ENCODE data around the gene ARHGAP26. TPM values are rescaled to one million over a fixed set of nuclear protein-coding genes. Genes with fewer than 3 reads are reported as not detected.

The ARHGAP26 gene
- total RNA-seq, 1 experiment from 2014 or later: 11.8 TPM

GRCh38 chr5:142771666-142772065 lies 1.5 kb downstream of the ARHGAP26 start:
- in situ Hi-C loops (cut with HindIII; ENCODE audit: low pct_unique_long_range_greater_than_20kb, low sequenced_read_pairs): no loop called here
- DNase-seq (ENCODE audit: low read depth, low spot score): no peak

DNA sequence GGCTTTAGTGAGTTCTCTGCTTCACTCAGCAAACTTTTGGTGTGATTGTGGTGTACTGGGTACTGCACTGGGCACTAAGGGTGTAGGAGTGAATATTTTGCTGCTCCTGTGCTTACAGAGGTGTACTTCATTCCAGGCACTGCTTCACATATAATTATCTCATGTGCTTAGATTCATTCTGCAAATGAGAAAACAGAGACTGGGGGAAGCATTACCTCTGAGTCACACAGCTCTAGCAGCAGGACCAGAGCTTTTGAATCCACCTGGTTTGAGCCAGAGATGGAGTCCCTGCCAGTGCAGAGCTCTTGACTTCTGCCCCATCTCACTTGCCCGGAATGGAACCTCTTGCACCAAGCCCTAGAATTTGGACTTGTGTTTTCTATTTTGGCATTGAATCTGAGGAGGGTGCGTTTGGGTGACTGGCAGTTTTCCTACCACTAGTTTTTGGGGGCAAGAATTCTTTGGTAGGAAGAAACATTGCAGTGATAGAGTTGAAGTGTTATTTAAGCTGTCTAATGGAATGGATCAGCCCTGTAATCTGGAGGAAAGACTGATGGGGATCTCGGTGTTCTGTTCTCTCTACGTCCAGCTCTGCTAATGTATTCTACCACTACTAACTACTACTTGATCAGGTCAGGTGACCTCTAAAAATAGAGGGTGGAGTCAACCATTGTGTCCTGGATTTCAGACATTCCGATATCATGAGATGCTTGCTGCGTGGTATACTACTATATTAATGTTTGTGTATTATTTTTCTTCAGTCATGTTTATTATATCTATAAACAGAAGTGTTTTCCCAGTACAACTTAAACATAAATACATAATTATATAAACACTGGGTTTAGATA lies 2.5 kb downstream of the ARHGAP26 start:
- in situ Hi-C loops (cut with HindIII; ENCODE audit: low pct_unique_long_range_greater_than_20kb, low sequenced_read_pairs): no loop called here
- DNase-seq (ENCODE audit: low read depth, low spot score): no peak

GRCh38 chr5:142777099-142777498 lies 6.9 kb downstream of the ARHGAP26 start:
- in situ Hi-C loops (cut with HindIII; ENCODE audit: low pct_unique_long_range_greater_than_20kb, low sequenced_read_pairs): no loop called here

DNA sequence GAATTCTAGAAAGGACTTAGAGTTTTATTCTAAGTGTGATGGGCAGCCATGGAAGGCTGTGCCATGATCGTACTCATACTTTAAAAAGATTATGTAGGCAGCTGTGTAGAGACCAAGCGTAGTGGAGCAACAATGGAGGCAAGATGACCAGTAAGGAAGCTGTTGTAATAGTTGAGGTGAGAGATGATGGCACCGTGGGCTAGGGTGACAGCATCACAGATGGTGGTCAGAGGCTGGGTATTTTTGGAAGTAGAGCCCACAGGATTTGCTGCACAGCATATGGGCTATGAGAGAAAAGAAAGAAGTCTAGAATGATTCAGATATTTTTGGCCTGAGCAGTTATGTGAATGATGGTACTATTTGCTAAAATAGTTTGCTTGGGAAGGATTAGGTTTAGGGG lies 7.7 kb downstream of the ARHGAP26 start:
- in situ Hi-C loops (cut with HindIII; ENCODE audit: low pct_unique_long_range_greater_than_20kb, low sequenced_read_pairs): no loop called here

More at GRCh38 chr5:142777099-142777498, 6.9 kb downstream of the ARHGAP26 start:
- no peak for DNase-seq (ENCODE audit: low read depth, low spot score)

GRCh38 chr5:142779163-142779840 lies 9.1 kb downstream of the ARHGAP26 start:
- DNase-seq (ENCODE audit: low read depth, low spot score): no peak
- in situ Hi-C loops (cut with HindIII; ENCODE audit: low pct_unique_long_range_greater_than_20kb, low sequenced_read_pairs): no loop called here

More for the DNA sequence above, 7.7 kb downstream of the ARHGAP26 start:
- DNase-seq (ENCODE audit: low read depth, low spot score): no peak

DNA sequence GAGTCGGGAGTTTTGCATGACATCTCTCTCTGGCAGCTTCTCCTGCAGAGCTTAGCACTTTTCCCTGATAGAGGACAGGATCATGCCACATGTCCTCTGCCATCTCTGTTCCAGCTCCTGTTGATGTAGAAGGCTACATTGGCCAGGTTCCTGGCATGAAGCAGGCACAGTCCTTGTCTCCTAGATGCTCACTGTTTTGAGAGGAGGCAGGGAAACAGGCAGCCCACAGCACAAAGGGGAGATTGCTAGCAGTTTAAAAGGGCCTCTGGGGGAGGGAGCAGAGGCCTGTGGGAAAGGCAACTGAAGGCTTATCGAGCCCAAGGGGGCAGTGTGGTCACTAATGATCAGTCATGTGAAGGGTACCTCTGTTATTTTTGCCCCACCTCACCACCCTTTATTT lies 10.7 kb downstream of the ARHGAP26 start:
- DNase-seq (ENCODE audit: low read depth, low spot score): peak; percentile 14
- in situ Hi-C loops (cut with HindIII; ENCODE audit: low pct_unique_long_range_greater_than_20kb, low sequenced_read_pairs): no loop called here

- DNase-seq (ENCODE audit: low read depth, low spot score): no peak
- in situ Hi-C loops (cut with HindIII; ENCODE audit: low pct_unique_long_range_greater_than_20kb, low sequenced_read_pairs): no loop called here
These were observed 12.9 kb downstream of the ARHGAP26 start for GRCh38 chr5:142782976-142783530.

DNA sequence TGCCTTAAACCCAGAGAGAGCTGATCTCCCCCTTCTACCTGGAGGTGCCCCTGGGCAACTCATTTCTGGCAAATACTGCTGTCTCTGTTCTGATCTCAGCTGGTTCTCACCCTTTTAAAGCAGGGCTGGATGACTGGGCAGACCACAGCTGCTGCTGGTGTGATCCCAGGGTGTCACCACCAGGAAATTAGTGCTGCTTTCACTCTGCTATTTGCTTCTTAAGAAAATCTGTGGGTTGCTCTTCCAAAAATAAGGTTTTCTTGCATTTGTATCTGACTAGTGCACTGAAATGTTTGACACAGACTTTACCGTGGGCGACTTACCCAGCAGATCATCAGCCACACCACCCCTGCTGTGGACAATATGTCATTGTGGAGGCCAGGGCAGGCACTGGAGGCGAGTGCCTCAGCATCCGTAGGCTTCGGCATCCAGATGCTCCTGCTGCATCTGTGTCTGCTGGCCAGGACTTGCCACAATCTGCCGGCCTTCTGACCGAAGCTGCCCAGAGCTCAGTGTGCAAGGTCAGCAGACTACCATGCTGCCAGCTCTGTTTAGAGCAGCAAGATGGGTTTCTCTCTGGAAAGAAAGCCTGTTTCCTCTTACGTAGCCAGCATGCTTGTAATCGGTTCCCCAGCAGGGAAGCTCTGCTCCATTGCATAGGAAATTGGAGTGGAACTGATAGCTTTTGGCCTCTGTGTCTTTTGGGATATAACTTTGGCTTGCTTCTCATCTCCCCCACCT lies 13.6 kb downstream of the ARHGAP26 start:
- in situ Hi-C loops (cut with HindIII; ENCODE audit: low pct_unique_long_range_greater_than_20kb, low sequenced_read_pairs): no loop called here
- no peak for DNase-seq (ENCODE audit: low read depth, low spot score)

GRCh38 chr5:142784401-142784955 lies 14.3 kb downstream of the ARHGAP26 start:
- in situ Hi-C loops (cut with HindIII; ENCODE audit: low pct_unique_long_range_greater_than_20kb, low sequenced_read_pairs): no loop called here
- no peak for DNase-seq (ENCODE audit: low read depth, low spot score)

DNA sequence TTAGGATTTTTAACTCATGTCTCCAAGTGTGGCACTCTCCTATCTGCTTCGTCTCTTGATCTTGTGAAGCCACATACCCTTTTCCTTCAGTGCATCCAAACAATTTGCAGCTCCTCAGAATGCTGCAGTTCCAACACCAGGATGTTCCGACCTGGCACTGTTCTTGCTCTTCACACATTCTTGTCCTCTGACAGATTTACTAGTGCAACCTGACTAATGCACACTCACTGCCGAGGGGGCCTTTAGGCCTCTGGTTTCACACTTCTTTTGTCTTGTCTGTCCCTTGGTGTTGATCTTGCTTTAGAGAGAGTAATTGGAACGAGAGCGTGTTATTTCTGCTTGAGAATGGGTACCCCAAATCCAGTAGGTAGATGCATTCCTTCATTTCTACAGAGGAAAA lies 15.0 kb downstream of the ARHGAP26 start:
- no peak for DNase-seq (ENCODE audit: low read depth, low spot score)
- in situ Hi-C loops (cut with HindIII; ENCODE audit: low pct_unique_long_range_greater_than_20kb, low sequenced_read_pairs): no loop called here

DNA sequence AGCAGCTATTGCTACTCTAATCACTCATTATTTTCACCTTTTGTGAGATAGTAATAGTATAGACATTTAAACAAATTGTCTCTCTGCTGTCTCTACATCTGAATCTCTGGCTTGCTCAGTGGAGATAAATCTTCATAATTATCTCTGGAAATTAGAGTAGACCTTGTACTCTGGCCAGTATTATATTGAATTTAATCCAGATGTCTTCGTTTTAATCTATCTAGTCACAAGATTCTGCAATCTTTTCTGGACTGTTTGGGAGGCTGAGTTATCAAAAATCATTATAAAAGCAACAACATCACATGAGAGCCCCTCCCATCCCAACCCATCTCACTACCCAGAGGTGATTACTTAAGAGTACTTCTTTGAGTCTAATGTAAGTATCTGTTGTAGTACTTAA lies 19.0 kb downstream of the ARHGAP26 start:
- in situ Hi-C loops (cut with HindIII; ENCODE audit: low pct_unique_long_range_greater_than_20kb, low sequenced_read_pairs): no loop called here
- DNase-seq (ENCODE audit: low read depth, low spot score): no peak

GRCh38 chr5:142792012-142792864 lies 22.1 kb downstream of the ARHGAP26 start:
- in situ Hi-C loops (cut with HindIII; ENCODE audit: low pct_unique_long_range_greater_than_20kb, low sequenced_read_pairs): no loop called here
- no peak for DNase-seq (ENCODE audit: low read depth, low spot score)

DNA sequence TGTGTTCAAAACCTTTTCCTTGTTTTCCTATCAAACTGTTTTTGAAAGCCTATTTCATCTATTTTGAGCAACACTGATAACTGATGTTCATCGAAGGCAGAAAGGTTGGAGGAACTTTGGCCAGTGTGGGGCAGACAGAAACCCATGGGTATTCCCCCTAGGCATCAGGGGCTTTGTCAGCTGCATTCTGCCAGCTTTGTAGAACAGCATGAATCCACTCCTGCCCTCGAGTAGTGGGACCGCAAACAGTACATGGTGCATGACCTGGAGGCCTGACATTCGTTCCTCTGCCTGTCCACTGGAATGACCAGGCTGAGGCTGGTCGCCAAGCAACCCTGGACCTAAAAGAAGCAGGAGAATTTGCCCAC lies 22.7 kb downstream of the ARHGAP26 start:
- no peak for DNase-seq (ENCODE audit: low read depth, low spot score)
- in situ Hi-C loops (cut with HindIII; ENCODE audit: low pct_unique_long_range_greater_than_20kb, low sequenced_read_pairs): no loop called here

GRCh38 chr5:142794537-142794936 lies 24.4 kb downstream of the ARHGAP26 start:
- in situ Hi-C loops (cut with HindIII; ENCODE audit: low pct_unique_long_range_greater_than_20kb, low sequenced_read_pairs): no loop called here
- no peak for DNase-seq (ENCODE audit: low read depth, low spot score)

DNA sequence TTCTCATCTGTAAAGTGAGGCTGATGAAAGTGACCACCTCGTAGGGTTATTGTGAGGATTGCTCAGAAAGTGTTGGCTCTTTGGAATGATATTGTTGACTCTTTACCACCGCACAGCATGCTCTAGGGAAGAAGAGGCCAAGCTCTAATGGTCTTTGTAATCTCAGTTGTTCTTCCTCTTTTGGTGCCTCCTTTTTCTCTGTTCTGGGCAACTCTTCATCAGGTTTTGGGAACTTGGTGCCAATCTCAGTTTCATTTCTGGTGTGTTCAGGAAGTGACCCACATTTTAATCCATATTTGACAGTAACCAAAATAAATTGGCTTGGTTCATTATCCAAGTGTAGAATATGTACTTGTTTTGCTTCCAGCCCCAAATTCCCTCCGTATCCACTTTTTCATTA lies 25.1 kb downstream of the ARHGAP26 start:
- in situ Hi-C loops (cut with HindIII; ENCODE audit: low pct_unique_long_range_greater_than_20kb, low sequenced_read_pairs): no loop called here

GRCh38 chr5:142796492-142797109 lies 26.4 kb downstream of the ARHGAP26 start:
- no peak for DNase-seq (ENCODE audit: low read depth, low spot score)
- in situ Hi-C loops (cut with HindIII; ENCODE audit: low pct_unique_long_range_greater_than_20kb, low sequenced_read_pairs): no loop called here

More for the DNA sequence above, 25.1 kb downstream of the ARHGAP26 start:
- DNase-seq (ENCODE audit: low read depth, low spot score): no peak

GRCh38 chr5:142797420-142797819 lies 27.2 kb downstream of the ARHGAP26 start:
- DNase-seq (ENCODE audit: low read depth, low spot score): no peak
- in situ Hi-C loops (cut with HindIII; ENCODE audit: low pct_unique_long_range_greater_than_20kb, low sequenced_read_pairs): no loop called here

Measured in SK-MEL-5 (cell line).